IMR-90 (cell line): ENCODE measurements around the gene PLOD1. TPM values are rescaled to one million over a fixed set of nuclear protein-coding genes. Genes with fewer than 3 reads are reported as not detected.

Experiments used
- ATAC-seq: fragments of 200-7000 bp; cut with Tn5 transposase; 2 replicates; pipeline ENCODE4 v1.9.1; 2020; ENCODE audit warnings: low read depth, mild to moderate bottlenecking, moderate library complexity
- BruUV-seq: library from RNA; stranded (reverse); fragments of 400-500 nt; replicated peaks from 2 replicates; lab custom pipeline; 2021; lab: Mats Ljungman, UMichigan
- CTCF ChIA-PET: fragments of 300-600 bp; formaldehyde crosslinking; extraction: SDS; loops from one replicate; lab custom pipeline; 2021; ENCODE audit warnings: antibody characterized with exemption; lab: Yijun Ruan, JAX
- POLR2A ChIA-PET: fragments of 300-600 bp; sonication (Branson Sonifier 250); formaldehyde crosslinking; loops from one replicate; lab custom pipeline; 2022; ENCODE audit warnings: antibody characterized with exemption; ENCODE audit not compliant: unreplicated experiment; lab: Charles Lee
- DNase-seq: peaks from one replicate; pipeline ENCODE4 v3.0.0; 2013
- H2AFZ ChIP-seq: replicated peaks from 2 replicates; pipeline ENCODE3; 2013; ENCODE audit warnings: low read length, mild to moderate bottlenecking; ENCODE audit not compliant: poor library complexity
- H2AK5ac ChIP-seq: 2 replicates; pipeline ENCODE4 v1.6.1; 2013; ENCODE audit warnings: low read depth, low read length, inconsistent platforms
- H2AK9ac ChIP-seq: replicated peaks from 2 replicates; pipeline ENCODE3; 2013; ENCODE audit warnings: mild to moderate bottlenecking, low read depth, low read length, moderate library complexity; ENCODE audit not compliant: poor library complexity
- H2BK120ac ChIP-seq: 2 replicates; pipeline ENCODE4 v1.6.1; 2013; ENCODE audit warnings: low read depth, low read length, inconsistent platforms
- H2BK15ac ChIP-seq: 3 replicates; pipeline ENCODE4 v1.6.1; 2013; ENCODE audit warnings: low read depth, low read length, inconsistent platforms
- H2BK20ac ChIP-seq: 2 replicates; pipeline ENCODE4 v1.6.1; 2013; ENCODE audit warnings: low read depth, mild to moderate bottlenecking, inconsistent platforms, low read length, moderate library complexity
- H2BK5ac ChIP-seq: 2 replicates; pipeline ENCODE4 v1.6.1; 2013; ENCODE audit warnings: mild to moderate bottlenecking, low read depth, low read length, inconsistent platforms; ENCODE audit not compliant: poor library complexity, severe bottlenecking
- H3K14ac ChIP-seq: replicated peaks from 2 replicates; pipeline ENCODE4 v1.6.1; 2013; ENCODE audit warnings: low read depth, low read length, inconsistent platforms
- H3K18ac ChIP-seq: 2 replicates; pipeline ENCODE4 v1.6.1; 2013; ENCODE audit warnings: low read depth, low read length, control low read depth
- H3K23ac ChIP-seq: 2 replicates; pipeline ENCODE4 v1.6.1; 2013; ENCODE audit warnings: low read depth, low read length, inconsistent platforms
- H3K27ac ChIP-seq: 2 replicates; pipeline ENCODE4 v1.5.1; 2013; ENCODE audit warnings: mild to moderate bottlenecking, control low read depth, low read length; ENCODE audit not compliant: insufficient read depth
- H3K27me3 ChIP-seq: 2 replicates; pipeline ENCODE4 v1.6.1; 2013; ENCODE audit warnings: low read length; ENCODE audit not compliant: control insufficient read depth, insufficient read depth
- H3K36me3 ChIP-seq: 2 replicates; pipeline ENCODE4 v1.6.1; 2013; ENCODE audit warnings: low read length, mixed read lengths; ENCODE audit not compliant: control insufficient read depth, insufficient read depth
- H3K4ac ChIP-seq: 2 replicates; pipeline ENCODE4 v1.6.1; 2013; ENCODE audit warnings: low read depth, low read length, inconsistent platforms
- H3K4me1 ChIP-seq: 2 replicates; pipeline ENCODE4 v1.6.1; 2013; ENCODE audit warnings: low read length, mixed read lengths; ENCODE audit not compliant: control insufficient read depth, insufficient read depth
- H3K4me2 ChIP-seq: 2 replicates; pipeline ENCODE4 v1.6.1; 2013; ENCODE audit warnings: low read depth, mild to moderate bottlenecking, control low read depth, low read length, moderate library complexity
- H3K4me3 ChIP-seq: 2 replicates; pipeline ENCODE4 v1.5.1; 2013; ENCODE audit warnings: low read depth, mild to moderate bottlenecking, control low read depth, low read length, moderate library complexity; ENCODE audit not compliant: insufficient read depth
- H3K56ac ChIP-seq: 2 replicates; pipeline ENCODE4 v1.6.1; 2013; ENCODE audit warnings: low read length, inconsistent platforms; ENCODE audit not compliant: insufficient read depth; ENCODE audit errors: extremely low read depth
- H3K79me1 ChIP-seq, 2 experiments: 2 replicates each; pipeline ENCODE4 v1.6.1; 2013; ENCODE audit warnings: low read length in 2 of 2, inconsistent platforms in 1 of 2, low read depth in 1 of 2
- H3K9ac ChIP-seq: 2 replicates; pipeline ENCODE4 v1.6.1; 2013; ENCODE audit warnings: low read depth, low read length, control low read depth
- H3K9me1 ChIP-seq: 2 replicates; pipeline ENCODE4 v1.6.1; 2013; ENCODE audit warnings: low read length, inconsistent platforms; ENCODE audit not compliant: insufficient read depth
- H3K9me3 ChIP-seq: 2 replicates; pipeline ENCODE4 v1.6.1; 2013; ENCODE audit warnings: low read length; ENCODE audit not compliant: control insufficient read depth, insufficient read depth
- H4K20me1 ChIP-seq: 2 replicates; pipeline ENCODE4 v1.6.1; 2013; ENCODE audit warnings: low read length, inconsistent platforms; ENCODE audit not compliant: insufficient read depth
- H4K5ac ChIP-seq: 2 replicates; pipeline ENCODE4 v1.6.1; 2013; ENCODE audit warnings: mild to moderate bottlenecking, low read depth, low read length, control low read depth
- H4K8ac ChIP-seq, 2 experiments: 2 replicates each; pipeline ENCODE4 v1.6.1; 2013; ENCODE audit warnings: low read depth in 2 of 2, low read length in 2 of 2, control low read depth in 1 of 2, inconsistent platforms in 1 of 2
- H4K91ac ChIP-seq: 2 replicates; pipeline ENCODE4 v1.6.1; 2013; ENCODE audit warnings: low read depth, low read length, inconsistent platforms; ENCODE audit not compliant: insufficient read depth
- BHLHE40 ChIP-seq: fragments of 150-350 bp; IDR thresholded peaks from 2 replicates; pipeline ENCODE4 v1.6.1; 2016; ENCODE audit warnings: mild to moderate bottlenecking, low read depth, low read length
- MAFK ChIP-seq: IDR thresholded peaks from 2 replicates; pipeline ENCODE4 v1.6.1; 2012; ENCODE audit warnings: low read depth, low read length, improper control_type of control experiment
- NFE2L2 ChIP-seq: fragments of 150-350 bp; IDR thresholded peaks from 2 replicates; pipeline ENCODE4 v1.6.1; 2016; ENCODE audit warnings: low read depth, mild to moderate bottlenecking, low read length
- RCOR1 ChIP-seq: IDR thresholded peaks from 2 replicates; pipeline ENCODE4 v1.6.1; 2012; ENCODE audit warnings: mild to moderate bottlenecking, low read length, improper control_type of control experiment; ENCODE audit not compliant: insufficient replicate concordance
- RFX5 ChIP-seq: IDR thresholded peaks from 2 replicates; pipeline ENCODE4 v1.8.0; 2012; ENCODE audit warnings: low read depth, mild to moderate bottlenecking, low read length, moderate library complexity
- WGBS, 2 experiments: methylation state at CpG; one replicate each; pipeline versions ENCODE4 v1.1.5 to v1.1.7; 2013; ENCODE audit warnings: missing lambda C conversion rate in 2 of 2; ENCODE audit not compliant: insufficient read length in 1 of 2; ENCODE audit errors: extremely low coverage in 2 of 2; 5-methylcytosine and 5-hydroxymethylcytosine counted together
- dilution Hi-C: fragments of 300-500 bp; cut with HindIII; formaldehyde crosslinking; loops from one replicate; pipeline ENCODE4 v1.14.3; 2018; ENCODE audit warnings: low sequenced_read_pairs; ENCODE audit not compliant: unreplicated experiment
- in situ Hi-C: fragments of 300-500 bp; cut with MboI; formaldehyde crosslinking; loops from 3 replicates; pipeline ENCODE4 v1.14.3; 2019; ENCODE audit warnings: low sequenced_read_pairs, inconsistent platforms, mixed read lengths
- intact Hi-C: fragments of 100-400 bp; cut with micrococcal nuclease; formaldehyde crosslinking; loops from 2 replicates; pipeline ENCODE4 v1.10.0; 2022
- polyA plus RNA-seq, 3 experiments: library from polyadenylated mRNA; depleted of rRNA; stranded (reverse); fragments of >200 nt; gene quantifications; 2 replicates each; pipeline ENCODE4 v1.2.3, GENCODE V29; 2012; ENCODE audit warnings: low replicate concordance in 1 of 3
- total RNA-seq: library from RNA; depleted of rRNA; stranded (reverse); fragments of >200 nt; gene quantifications from 2 replicates; pipeline ENCODE4 v1.2.3, GENCODE V29; 2012
- TF ChIP-seq, protein P1 (sequence below): fragments of 150-350 bp; IDR thresholded peaks from 2 replicates; pipeline ENCODE4 v1.6.1; 2017; ENCODE audit warnings: mild to moderate bottlenecking, antibody characterized with exemption, low read length, low read depth

The PLOD1 gene
- total and polyA plus RNA-seq, 2 of the 4 experiments (the other 2 are of a cell fraction): 283 to 609 TPM

GRCh38 chr1:11929849-11930248 lies 4.7 kb upstream of the PLOD1 start:
- Histone ChIP-seq H3K23ac (peak overlapping the region; percentile 78; the same call in 1 of the 2 replicates), H3K4me3 (no peak overlapping the region), H4K20me1 (peaks cover 4% of the 10 kb centered on the region; the same call in 1 of the 2 replicates), H2BK15ac (peak overlapping the region; percentile 59; the same call in 2 of the 3 replicates), H3K4me1 (peaks cover 22% of the 10 kb centered on the region), H3K36me3 (no peaks in the 10 kb centered on the region), H2AK9ac (peak overlapping the region; percentile 85), H3K9me3 (no peaks in the 10 kb centered on the region), H3K27me3 (no peaks in the 10 kb centered on the region), H2BK120ac (peak overlapping the region; percentile 95), H2AFZ (peak overlapping the region; percentile 88), H2BK20ac (peak overlapping the region; percentile 92; the same call in 1 of the 2 replicates), H3K9me1 (peaks cover 12% of the 10 kb centered on the region), H3K79me1 (peaks cover 3 to 16% of the 10 kb centered on the region in 2 experiments; a peak in 3 of 4 replicates), H2AK5ac (peak overlapping the region; percentile 97), H2BK5ac (peak overlapping the region; percentile 85), H3K4ac (peak overlapping the region; percentile 95), H3K56ac (peak overlapping the region; percentile 88), H3K18ac (peak overlapping the region; percentile 67), H3K4me2 (0 out of 2 replicates have a peak overlapping the region, but pooled peaks have one; percentile 1), H4K91ac (peak overlapping the region; percentile 93), H3K14ac (peak overlapping the region; percentile 96), H4K8ac (peak overlapping the region; percentile 79 to 98), H3K27ac (peak overlapping the region; percentile 58), H3K9ac (peak overlapping the region; percentile 61), H4K5ac (peak overlapping the region; percentile 89)
- no peak for ATAC-seq
- POLR2A ChIA-PET: interaction anchor here (0.6 to 1.6 kb wide), 2 partner anchors 10 to 21 kb away, joined by 6 to 9 read pairs; no protein-coding TSS in a partner anchor
- no TSS peak for BruUV-seq
- TF ChIP-seq MAFK: no peak
- no peak for TF ChIP-seq RFX5
- no peak for TF ChIP-seq NFE2L2
- TF ChIP-seq, protein P1, sequence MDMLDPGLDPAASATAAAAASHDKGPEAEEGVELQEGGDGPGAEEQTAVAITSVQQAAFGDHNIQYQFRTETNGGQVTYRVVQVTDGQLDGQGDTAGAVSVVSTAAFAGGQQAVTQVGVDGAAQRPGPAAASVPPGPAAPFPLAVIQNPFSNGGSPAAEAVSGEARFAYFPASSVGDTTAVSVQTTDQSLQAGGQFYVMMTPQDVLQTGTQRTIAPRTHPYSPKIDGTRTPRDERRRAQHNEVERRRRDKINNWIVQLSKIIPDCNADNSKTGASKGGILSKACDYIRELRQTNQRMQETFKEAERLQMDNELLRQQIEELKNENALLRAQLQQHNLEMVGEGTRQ: peak; percentile 79
- peak; percentile 99 for TF ChIP-seq BHLHE40
- TF ChIP-seq RCOR1: no peak
- in situ Hi-C loops (no loop called here), dilution Hi-C loops (no loop called here), intact Hi-C loops (no loop called here)
- DNase-seq: peak; percentile 71
- CTCF ChIA-PET: no interaction called here
- 0% methylated on average over 1 of the region's 5 CpGs; no CpG with 5 or more reads in 1 of the 2 experiments for WGBS, 2 experiments
